NCI-H510A treated with DMSO at 0.1 percent for 48 hours (cell line): ENCODE results near the gene ARID1B.

Experiments
- DNase-seq: peaks from one replicate; lab custom pipeline; 2025; lab: John Stamatoyannopoulos, UW

The ARID1B gene

DNA sequence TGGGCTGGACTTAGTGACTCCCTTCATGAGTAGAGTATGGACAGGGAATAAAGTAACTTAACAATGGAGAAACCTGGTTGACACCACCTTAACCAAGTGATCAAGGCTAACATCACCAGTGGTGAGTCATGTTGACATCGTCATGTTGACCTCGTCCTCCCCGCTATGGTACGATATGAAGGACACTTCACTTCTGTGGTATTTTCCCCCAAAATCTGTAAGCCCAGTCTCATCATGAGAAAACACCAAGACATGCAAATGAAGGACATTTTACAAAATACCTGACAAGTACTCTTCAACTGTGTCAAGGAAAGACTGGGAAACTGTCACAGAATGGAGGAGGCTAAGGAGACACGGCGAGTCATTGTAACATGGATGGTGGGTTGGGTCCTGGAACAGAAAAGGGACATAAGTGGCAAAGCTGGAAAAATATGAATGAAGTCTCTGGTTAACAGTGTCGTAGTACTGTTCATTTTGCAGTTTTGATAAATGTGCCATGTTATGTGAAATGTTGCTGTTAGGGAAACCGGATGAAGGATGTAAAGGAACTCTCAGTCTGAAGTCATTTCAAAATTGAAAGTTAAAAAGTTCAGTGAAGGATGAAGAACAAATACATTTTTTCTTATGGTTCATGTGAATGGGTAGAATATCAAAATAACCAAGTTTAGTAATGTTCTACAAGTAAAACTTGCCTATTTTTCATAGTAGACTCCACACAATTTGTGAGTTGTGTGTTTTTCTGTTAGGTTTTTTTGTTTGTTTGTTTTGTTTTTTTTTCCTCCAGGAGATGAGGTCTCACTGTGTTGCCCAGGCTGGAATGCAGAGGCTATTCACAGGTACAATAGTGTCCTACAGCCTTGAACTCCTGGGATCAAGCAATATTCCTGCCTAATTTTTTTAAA lies 298.6 kb downstream of the ARID1B start:
- DNase-seq, result no peak

- no peak for DNase-seq
Measured at GRCh38 chr6:157076451-157076822, 299.3 kb downstream of the ARID1B start.

GRCh38 chr6:157077251-157077650 lies 300.1 kb downstream of the ARID1B start:
- DNase-seq, result no peak

- DNase-seq, result no peak
Measured at GRCh38 chr6:157078326-157078725, 301.1 kb downstream of the ARID1B start.

GRCh38 chr6:157079277-157079676 lies 302.1 kb downstream of the ARID1B start:
- no peak for DNase-seq

- no peak for DNase-seq
Measured at GRCh38 chr6:157079771-157080170, 302.6 kb downstream of the ARID1B start.

- DNase-seq, result no peak
Measured at GRCh38 chr6:157080986-157081391, 303.8 kb downstream of the ARID1B start.

- DNase-seq, result no peak
Measured at GRCh38 chr6:157083343-157083742, 306.2 kb downstream of the ARID1B start.

- no peak for DNase-seq
Measured at GRCh38 chr6:157086632-157087031, 309.5 kb downstream of the ARID1B start.

DNA sequence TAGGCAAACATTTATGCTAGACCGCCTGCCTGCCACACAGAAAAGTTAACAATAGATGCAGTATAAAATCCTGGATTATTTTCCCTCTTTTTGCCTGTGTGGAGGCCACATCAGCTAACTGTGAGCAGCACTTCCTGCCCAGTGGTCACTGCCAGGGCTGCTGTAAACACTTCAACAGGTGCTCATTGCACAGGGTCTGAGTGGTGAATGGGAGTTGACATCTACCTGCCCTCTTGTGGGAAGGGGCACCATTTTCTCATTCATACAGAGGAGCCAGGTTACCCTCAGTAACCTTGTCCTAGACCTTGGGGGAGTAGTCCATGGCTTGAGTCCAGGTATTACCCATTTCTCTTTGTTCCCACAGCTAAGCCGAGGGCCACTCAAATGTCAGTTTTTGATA lies 310.8 kb downstream of the ARID1B start:
- peak; percentile 19 for DNase-seq

DNA sequence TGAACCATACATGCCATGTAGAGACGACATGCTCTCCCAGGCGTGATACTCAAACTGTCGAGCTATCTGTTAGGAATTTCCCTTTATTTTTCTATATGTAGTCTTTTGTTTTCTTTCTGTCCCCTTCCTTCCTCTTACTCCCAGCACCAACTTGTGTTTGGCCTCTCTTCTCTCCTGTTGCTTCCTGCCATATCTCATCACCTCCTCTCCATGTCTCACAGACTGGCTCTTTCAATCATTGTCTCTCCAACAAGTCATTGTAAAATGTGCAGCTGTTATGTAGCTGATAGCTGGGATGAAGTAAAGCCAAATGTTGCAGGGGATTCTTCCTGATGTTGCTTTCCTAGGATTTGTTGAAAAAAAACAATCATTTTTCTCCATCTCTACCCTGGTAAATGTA lies 311.7 kb downstream of the ARID1B start:
- peak; percentile 15 for DNase-seq

- peak; percentile 16 for DNase-seq
Measured at GRCh38 chr6:157089258-157089657, 312.1 kb downstream of the ARID1B start.

- DNase-seq, result no peak
Measured at GRCh38 chr6:157089851-157090250, 312.7 kb downstream of the ARID1B start.

GRCh38 chr6:157090736-157091135 lies 313.6 kb downstream of the ARID1B start:
- DNase-seq, result no peak

DNA sequence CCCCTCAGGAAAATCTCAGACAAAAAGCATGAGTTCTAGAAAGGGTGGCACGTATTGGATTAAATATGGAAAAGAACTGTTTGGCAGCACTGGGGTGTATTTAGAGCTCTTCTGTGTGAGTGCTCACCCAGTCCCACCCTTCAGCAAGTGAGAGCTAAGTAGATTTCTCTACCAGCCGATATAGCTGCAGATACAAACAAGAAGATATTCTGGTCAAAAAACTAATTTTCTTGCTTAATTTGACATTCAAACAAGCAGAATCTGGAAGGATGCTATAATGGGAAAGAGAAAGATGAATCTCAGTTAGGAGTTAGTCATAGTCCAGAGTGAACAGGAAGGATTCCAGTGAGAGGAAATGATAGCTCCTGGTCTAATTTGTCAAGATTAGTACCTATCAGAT lies 314.1 kb downstream of the ARID1B start:
- no peak for DNase-seq

DNA sequence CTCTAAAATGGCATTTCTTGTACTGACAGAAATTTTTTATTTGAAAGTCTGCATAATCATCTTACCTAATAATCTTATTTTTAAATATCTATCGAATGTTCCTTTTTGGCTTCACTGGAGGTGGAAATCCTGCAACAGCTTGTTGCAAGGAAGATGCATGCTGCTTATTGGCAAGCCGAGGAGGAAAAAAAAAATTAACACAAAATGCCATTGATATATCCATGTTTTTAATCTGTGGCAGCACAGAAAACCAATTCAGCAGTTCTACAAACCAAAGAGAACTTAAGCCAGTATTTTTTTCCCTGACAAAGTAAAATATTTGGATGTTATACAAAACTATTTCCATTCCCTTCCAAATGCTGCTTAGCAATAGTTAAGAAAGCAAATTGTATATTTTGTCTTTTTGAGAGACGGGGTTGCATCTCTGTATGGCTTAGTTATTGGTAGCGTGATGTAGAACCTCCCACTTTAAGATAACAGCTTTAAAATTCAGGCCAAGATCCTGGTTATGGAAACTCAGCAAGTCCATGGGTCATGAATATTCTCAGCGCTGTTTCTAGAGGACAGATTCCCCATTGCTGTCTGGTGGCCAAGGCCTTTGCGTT lies 314.8 kb downstream of the ARID1B start:
- DNase-seq, result no peak

DNA sequence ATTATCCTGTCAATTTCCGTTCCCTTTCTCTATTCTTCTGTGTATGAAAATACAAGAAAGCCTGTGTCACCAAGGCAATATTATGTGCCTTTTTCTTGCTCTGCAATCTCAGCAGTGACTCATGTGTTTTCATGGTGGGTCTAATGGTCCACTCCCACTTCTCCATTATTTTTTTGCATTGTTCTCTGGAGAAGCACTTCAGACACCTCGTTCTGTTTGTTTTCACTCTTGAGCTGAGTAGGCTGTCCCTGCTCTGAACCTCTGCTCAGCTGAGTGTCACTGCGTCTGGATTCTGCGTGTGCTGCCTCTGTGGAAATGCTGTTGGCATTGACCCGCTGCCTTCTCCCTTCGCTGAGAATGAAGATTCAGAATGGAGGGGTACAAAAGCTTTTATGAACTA lies 315.6 kb downstream of the ARID1B start:
- DNase-seq, result peak; percentile 60

DNA sequence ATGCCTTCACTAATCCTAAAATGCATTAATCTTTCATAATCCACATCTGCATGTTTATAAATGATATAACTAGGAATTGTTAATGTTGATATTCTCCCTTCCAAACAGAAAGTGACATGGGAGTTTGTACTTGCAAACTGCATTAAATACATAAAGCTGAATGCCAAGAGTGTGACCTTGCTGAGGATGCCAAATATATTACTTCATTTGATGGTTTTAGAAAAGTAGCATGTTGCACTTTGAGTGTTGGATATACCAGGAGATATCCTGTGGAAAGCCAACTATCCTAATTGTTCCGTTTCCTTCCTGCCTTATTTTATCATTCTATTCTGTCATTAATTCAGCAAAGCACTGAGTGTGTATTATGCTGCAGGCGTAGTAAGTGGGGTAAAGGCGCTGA lies 316.4 kb downstream of the ARID1B start:
- no peak for DNase-seq

- DNase-seq, result no peak
Measured at GRCh38 chr6:157094038-157094437, 316.9 kb downstream of the ARID1B start.

DNA sequence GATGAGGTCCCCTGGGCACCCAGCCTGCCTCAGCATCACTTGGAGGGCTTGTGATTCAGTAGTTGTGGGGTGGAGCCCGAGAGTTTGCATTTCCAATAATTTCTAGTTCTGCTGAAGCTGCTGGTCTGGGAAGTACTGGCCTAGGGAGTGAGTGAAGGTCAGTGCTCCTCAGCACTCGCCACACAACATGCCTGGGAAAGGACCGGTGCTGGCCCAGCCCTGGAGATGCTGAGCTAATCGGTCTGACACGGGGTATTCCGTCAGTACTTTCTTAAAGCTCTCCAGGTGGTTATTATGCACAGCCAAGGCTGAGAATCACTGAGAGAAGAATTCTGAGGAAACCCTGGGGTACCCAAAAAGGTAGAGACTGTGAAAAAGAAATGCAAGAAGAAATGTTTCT lies 317.9 kb downstream of the ARID1B start:
- DNase-seq, result no peak

DNA sequence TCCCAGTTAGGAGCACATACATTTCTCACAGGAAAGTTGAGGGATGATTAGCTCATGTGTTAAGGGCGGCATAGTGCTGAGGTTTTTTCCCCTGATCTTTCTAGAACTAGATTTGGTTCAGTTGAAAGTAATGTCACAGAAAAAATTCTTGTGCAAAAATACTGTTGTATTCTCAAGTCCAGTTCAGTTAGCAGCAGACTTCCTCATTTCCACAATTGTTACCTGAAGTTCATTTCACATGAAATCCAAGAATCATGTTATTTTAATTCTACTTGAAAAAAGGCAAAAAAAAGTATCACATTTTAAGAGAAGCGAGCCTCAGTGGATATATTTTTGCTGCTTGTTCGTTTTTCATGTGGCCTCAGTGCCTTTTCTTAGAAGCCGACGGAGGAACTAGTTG lies 318.4 kb downstream of the ARID1B start:
- no peak for DNase-seq

DNA sequence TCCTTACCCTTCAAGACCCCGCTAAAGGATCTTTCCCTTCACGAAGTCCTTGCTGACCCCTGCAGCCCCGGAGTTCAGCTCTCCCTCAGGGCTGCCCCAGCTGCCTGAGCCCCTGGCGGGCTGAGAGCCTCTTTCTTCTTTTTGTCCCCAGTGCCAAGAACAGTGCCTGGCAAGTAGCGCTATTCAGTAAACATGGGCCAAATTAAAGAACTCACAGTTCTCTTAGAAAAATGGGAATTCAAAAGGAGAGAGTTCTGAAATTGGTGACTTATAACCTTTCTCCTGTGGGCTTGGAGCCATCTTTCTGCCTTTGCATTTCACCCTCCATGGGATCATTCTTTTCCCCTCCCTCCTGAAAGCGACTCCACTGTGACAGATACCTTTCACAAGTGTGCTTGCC lies 318.9 kb downstream of the ARID1B start:
- no peak for DNase-seq

GRCh38 chr6:157096522-157096921 lies 319.3 kb downstream of the ARID1B start:
- DNase-seq, result no peak
